ENCODE results near the gene C1QC. TPM values are rescaled to one million over a fixed set of nuclear protein-coding genes. Genes with fewer than 3 reads are reported as not detected.

C1QC gene
- total and polyA plus RNA-seq, 2 experiments from 2014 or later: not detected

DNA sequence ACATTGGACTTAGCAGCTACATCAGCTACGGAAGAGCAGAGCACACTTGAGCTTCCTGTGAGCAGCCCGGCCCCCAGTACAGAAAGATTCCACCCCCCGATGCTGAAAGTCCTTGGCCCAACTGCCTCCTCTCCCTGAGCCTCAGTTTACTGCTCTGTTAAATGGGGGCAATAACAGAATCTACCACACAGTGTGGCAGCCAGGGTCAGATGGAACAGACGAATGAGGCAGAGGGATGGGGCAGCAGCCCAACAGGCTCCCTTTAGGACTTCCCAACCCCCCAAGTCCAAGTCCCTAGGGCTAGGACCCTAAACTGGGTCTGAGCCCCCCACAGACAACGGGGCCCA lies 29.9 kb upstream of the C1QC start:
- no peak overlapping the region for H3K4me3 Mint-ChIP-seq
- DNase-seq (ENCODE audit: low spot score): no peak
- 0 out of 2 replicates have a peak, but pooled peaks cover 3% of the 10 kb centered on the region for H4K20me1 ChIP-seq (replicated peaks; ENCODE audit: insufficient read depth)

More for the DNA sequence above, 29.9 kb upstream of the C1QC start:
- no peak for ATAC-seq
- no peaks in the 10 kb centered on the region; the same call in 2 of the 3 replicates for H3K9me3 Mint-ChIP-seq
- H3K4me1 Mint-ChIP-seq: peaks cover 26% of the 10 kb centered on the region
- 0 out of 2 replicates have a peak, but pooled peaks cover 6% of the 10 kb centered on the region for H3K4me1 ChIP-seq (ENCODE audit: insufficient read depth)
- H3K9me2 ChIP-seq (ENCODE audit: insufficient read depth): no peaks in the 10 kb centered on the region
- H3K79me2 ChIP-seq (replicated peaks; ENCODE audit: insufficient read depth): no peaks in the 10 kb centered on the region
- H2AFZ ChIP-seq: no peak overlapping the region
- H3K27ac ChIP-seq (ENCODE audit: low read depth): no peak overlapping the region
- no peaks in the 10 kb centered on the region for H3K36me3 Mint-ChIP-seq (ENCODE audit: low read depth)
- no peaks in the 10 kb centered on the region for H3F3A ChIP-seq (replicated peaks; ENCODE audit: low read depth)
- H3K27me3 Mint-ChIP-seq (ENCODE audit: insufficient read depth, low read depth, poor library complexity): peaks cover 18% of the 10 kb centered on the region
- no peaks in the 10 kb centered on the region for H3K36me3 ChIP-seq (ENCODE audit: insufficient read depth)
- no peak overlapping the region for H3K4me3 ChIP-seq
- H3K27me3 ChIP-seq (ENCODE audit: insufficient read depth): no peaks in the 10 kb centered on the region
- TF ChIP-seq NANOG (IDR thresholded peaks at IDR 0.05; ENCODE audit: borderline replicate concordance): no peak
- TF ChIP-seq, protein P1, sequence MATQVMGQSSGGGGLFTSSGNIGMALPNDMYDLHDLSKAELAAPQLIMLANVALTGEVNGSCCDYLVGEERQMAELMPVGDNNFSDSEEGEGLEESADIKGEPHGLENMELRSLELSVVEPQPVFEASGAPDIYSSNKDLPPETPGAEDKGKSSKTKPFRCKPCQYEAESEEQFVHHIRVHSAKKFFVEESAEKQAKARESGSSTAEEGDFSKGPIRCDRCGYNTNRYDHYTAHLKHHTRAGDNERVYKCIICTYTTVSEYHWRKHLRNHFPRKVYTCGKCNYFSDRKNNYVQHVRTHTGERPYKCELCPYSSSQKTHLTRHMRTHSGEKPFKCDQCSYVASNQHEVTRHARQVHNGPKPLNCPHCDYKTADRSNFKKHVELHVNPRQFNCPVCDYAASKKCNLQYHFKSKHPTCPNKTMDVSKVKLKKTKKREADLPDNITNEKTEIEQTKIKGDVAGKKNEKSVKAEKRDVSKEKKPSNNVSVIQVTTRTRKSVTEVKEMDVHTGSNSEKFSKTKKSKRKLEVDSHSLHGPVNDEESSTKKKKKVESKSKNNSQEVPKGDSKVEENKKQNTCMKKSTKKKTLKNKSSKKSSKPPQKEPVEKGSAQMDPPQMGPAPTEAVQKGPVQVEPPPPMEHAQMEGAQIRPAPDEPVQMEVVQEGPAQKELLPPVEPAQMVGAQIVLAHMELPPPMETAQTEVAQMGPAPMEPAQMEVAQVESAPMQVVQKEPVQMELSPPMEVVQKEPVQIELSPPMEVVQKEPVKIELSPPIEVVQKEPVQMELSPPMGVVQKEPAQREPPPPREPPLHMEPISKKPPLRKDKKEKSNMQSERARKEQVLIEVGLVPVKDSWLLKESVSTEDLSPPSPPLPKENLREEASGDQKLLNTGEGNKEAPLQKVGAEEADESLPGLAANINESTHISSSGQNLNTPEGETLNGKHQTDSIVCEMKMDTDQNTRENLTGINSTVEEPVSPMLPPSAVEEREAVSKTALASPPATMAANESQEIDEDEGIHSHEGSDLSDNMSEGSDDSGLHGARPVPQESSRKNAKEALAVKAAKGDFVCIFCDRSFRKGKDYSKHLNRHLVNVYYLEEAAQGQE (IDR thresholded peaks at IDR 0.05; ENCODE audit: unreplicated experiment): no peak
- no peak for TF ChIP-seq CREB1 (CRISPR knock-in tag; IDR thresholded peaks at IDR 0.05; ENCODE audit: low read depth)
- TF ChIP-seq ZNF114 (CRISPR knock-in tag; IDR thresholded peaks at IDR 0.05): no peak
- no peak for TF ChIP-seq EZH2 (IDR thresholded peaks at IDR 0.05; ENCODE audit: low read depth, unreplicated experiment)
- no peak for TF ChIP-seq EZH2phosphoT487 (IDR thresholded peaks at IDR 0.05; ENCODE audit: unreplicated experiment)
- TF ChIP-seq, protein P2, sequence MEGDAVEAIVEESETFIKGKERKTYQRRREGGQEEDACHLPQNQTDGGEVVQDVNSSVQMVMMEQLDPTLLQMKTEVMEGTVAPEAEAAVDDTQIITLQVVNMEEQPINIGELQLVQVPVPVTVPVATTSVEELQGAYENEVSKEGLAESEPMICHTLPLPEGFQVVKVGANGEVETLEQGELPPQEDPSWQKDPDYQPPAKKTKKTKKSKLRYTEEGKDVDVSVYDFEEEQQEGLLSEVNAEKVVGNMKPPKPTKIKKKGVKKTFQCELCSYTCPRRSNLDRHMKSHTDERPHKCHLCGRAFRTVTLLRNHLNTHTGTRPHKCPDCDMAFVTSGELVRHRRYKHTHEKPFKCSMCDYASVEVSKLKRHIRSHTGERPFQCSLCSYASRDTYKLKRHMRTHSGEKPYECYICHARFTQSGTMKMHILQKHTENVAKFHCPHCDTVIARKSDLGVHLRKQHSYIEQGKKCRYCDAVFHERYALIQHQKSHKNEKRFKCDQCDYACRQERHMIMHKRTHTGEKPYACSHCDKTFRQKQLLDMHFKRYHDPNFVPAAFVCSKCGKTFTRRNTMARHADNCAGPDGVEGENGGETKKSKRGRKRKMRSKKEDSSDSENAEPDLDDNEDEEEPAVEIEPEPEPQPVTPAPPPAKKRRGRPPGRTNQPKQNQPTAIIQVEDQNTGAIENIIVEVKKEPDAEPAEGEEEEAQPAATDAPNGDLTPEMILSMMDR (conservative IDR thresholded peaks at IDR 0.05; ENCODE audit: low read depth in 2 of 2): no peak
- no peak for TF ChIP-seq ZNF331 (CRISPR knock-in tag; IDR thresholded peaks at IDR 0.05; ENCODE audit: low read depth)
- TF ChIP-seq, protein P3, sequence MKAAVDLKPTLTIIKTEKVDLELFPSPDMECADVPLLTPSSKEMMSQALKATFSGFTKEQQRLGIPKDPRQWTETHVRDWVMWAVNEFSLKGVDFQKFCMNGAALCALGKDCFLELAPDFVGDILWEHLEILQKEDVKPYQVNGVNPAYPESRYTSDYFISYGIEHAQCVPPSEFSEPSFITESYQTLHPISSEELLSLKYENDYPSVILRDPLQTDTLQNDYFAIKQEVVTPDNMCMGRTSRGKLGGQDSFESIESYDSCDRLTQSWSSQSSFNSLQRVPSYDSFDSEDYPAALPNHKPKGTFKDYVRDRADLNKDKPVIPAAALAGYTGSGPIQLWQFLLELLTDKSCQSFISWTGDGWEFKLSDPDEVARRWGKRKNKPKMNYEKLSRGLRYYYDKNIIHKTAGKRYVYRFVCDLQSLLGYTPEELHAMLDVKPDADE (IDR thresholded peaks at IDR 0.05): no peak
- TF ChIP-seq, protein P4, sequence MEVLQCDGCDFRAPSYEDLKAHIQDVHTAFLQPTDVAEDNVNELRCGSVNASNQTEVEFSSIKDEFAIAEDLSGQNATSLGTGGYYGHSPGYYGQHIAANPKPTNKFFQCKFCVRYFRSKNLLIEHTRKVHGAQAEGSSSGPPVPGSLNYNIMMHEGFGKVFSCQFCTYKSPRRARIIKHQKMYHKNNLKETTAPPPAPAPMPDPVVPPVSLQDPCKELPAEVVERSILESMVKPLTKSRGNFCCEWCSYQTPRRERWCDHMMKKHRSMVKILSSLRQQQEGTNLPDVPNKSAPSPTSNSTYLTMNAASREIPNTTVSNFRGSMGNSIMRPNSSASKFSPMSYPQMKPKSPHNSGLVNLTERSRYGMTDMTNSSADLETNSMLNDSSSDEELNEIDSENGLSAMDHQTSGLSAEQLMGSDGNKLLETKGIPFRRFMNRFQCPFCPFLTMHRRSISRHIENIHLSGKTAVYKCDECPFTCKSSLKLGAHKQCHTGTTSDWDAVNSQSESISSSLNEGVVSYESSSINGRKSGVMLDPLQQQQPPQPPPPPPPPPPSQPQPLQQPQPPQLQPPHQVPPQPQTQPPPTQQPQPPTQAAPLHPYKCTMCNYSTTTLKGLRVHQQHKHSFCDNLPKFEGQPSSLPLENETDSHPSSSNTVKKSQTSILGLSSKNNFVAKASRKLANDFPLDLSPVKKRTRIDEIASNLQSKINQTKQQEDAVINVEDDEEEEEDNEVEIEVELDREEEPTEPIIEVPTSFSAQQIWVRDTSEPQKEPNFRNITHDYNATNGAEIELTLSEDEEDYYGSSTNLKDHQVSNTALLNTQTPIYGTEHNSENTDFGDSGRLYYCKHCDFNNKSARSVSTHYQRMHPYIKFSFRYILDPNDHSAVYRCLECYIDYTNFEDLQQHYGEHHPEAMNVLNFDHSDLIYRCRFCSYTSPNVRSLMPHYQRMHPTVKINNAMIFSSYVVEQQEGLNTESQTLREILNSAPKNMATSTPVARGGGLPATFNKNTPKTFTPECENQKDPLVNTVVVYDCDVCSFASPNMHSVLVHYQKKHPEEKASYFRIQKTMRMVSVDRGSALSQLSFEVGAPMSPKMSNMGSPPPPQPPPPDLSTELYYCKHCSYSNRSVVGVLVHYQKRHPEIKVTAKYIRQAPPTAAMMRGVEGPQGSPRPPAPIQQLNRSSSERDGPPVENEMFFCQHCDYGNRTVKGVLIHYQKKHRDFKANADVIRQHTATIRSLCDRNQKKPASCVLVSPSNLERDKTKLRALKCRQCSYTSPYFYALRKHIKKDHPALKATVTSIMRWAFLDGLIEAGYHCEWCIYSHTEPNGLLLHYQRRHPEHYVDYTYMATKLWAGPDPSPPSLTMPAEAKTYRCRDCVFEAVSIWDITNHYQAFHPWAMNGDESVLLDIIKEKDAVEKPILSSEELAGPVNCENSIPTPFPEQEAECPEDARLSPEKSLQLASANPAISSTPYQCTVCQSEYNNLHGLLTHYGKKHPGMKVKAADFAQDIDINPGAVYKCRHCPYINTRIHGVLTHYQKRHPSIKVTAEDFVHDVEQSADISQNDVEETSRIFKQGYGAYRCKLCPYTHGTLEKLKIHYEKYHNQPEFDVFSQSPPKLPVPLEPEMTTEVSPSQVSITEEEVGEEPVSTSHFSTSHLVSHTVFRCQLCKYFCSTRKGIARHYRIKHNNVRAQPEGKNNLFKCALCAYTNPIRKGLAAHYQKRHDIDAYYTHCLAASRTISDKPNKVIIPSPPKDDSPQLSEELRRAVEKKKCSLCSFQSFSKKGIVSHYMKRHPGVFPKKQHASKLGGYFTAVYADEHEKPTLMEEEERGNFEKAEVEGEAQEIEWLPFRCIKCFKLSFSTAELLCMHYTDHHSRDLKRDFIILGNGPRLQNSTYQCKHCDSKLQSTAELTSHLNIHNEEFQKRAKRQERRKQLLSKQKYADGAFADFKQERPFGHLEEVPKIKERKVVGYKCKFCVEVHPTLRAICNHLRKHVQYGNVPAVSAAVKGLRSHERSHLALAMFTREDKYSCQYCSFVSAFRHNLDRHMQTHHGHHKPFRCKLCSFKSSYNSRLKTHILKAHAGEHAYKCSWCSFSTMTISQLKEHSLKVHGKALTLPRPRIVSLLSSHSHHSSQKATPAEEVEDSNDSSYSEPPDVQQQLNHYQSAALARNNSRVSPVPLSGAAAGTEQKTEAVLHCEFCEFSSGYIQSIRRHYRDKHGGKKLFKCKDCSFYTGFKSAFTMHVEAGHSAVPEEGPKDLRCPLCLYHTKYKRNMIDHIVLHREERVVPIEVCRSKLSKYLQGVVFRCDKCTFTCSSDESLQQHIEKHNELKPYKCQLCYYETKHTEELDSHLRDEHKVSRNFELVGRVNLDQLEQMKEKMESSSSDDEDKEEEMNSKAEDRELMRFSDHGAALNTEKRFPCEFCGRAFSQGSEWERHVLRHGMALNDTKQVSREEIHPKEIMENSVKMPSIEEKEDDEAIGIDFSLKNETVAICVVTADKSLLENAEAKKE (CRISPR knock-in tag; IDR thresholded peaks at IDR 0.05): no peak
- TF ChIP-seq JUNB (IDR thresholded peaks at IDR 0.05; ENCODE audit: unreplicated experiment): no peak
- no peak for TF ChIP-seq STAT1 (IDR thresholded peaks at IDR 0.05; ENCODE audit: unreplicated experiment)
- no peak for TF ChIP-seq POLR2AphosphoS5 (IDR thresholded peaks at IDR 0.05; ENCODE audit: low read depth)
- H3K27ac Mint-ChIP-seq: no peak overlapping the region
- no peak overlapping the region for H3K4me2 ChIP-seq
